Natural killer cell (primary cell): ENCODE results near the gene PARVA. TPM values are rescaled to one million over a fixed set of nuclear protein-coding genes. Genes with fewer than 3 reads are reported as not detected.

Source experiments
- ATAC-seq, 3 donors: fragments of 150-1000 bp in 2 of 3; fragments of 200-7000 bp in 1 of 3; cut with Tn5 transposase; 1 replicate in 1 of 3; 2 replicates in 2 of 3; pipeline ENCODE4 v1.10.0; 2021; ENCODE audit warnings: mild to moderate bottlenecking in 2 of 3, moderate library complexity in 2 of 3
- DNase-seq, 2 donors: peaks; one replicate each; pipeline versions ENCODE4 v3.0.0 to v3.0.0-alpha.2; 2013 to 2021; ENCODE audit warnings: mixed read lengths in 1 of 2
- H3K27ac ChIP-seq: one replicate; pipeline ENCODE4 v1.5.1; 2013; ENCODE audit warnings: mild to moderate bottlenecking, low read length
- H3K27me3 ChIP-seq: one replicate; pipeline ENCODE4 v1.6.1; 2013; ENCODE audit warnings: low read length; ENCODE audit not compliant: control insufficient read depth, insufficient read depth
- H3K36me3 ChIP-seq: one replicate; pipeline ENCODE4 v1.6.1; 2013; ENCODE audit warnings: low read length; ENCODE audit not compliant: control insufficient read depth, insufficient read depth
- H3K4me1 ChIP-seq: one replicate; pipeline ENCODE4 v1.6.1; 2013; ENCODE audit warnings: low read length; ENCODE audit not compliant: control insufficient read depth, insufficient read depth
- H3K4me3 ChIP-seq: one replicate; pipeline ENCODE4 v1.5.1; 2013; ENCODE audit warnings: low read length
- H3K9me3 ChIP-seq: one replicate; pipeline ENCODE4 v1.6.1; 2013; ENCODE audit warnings: low read length; ENCODE audit not compliant: control insufficient read depth, insufficient read depth
- H3K27ac Mint-ChIP-seq, 2 donors: one replicate each; pipeline ENCODE4 v1.8.0; 2022; ENCODE audit warnings: mild to moderate bottlenecking in 2 of 2, mixed read lengths in 2 of 2, moderate library complexity in 1 of 2
- H3K27me3 Mint-ChIP-seq, 2 donors: one replicate each; pipeline ENCODE4 v1.8.0; 2022; ENCODE audit warnings: low read depth in 2 of 2, mixed read lengths in 2 of 2
- H3K36me3 Mint-ChIP-seq: one replicate; pipeline ENCODE4 v1.8.0; 2022; ENCODE audit warnings: mixed read lengths
- H3K4me1 Mint-ChIP-seq, 2 donors: one replicate each; pipeline ENCODE4 v1.8.0; 2022; ENCODE audit warnings: mixed read lengths in 2 of 2
- H3K4me3 Mint-ChIP-seq: one replicate; pipeline ENCODE4 v1.8.0; 2022; ENCODE audit warnings: mild to moderate bottlenecking, moderate library complexity, mixed read lengths
- H3K9me3 Mint-ChIP-seq, 2 donors: one replicate each; pipeline ENCODE4 v1.8.0; 2022; ENCODE audit warnings: mixed read lengths in 2 of 2
- WGBS: methylation state at CpG from one replicate; pipeline ENCODE4 v1.1.7; 2013; ENCODE audit warnings: missing lambda C conversion rate; ENCODE audit not compliant: insufficient coverage; 5-methylcytosine and 5-hydroxymethylcytosine counted together
- intact Hi-C: fragments of 100-400 bp; cut with micrococcal nuclease; formaldehyde crosslinking; loops from one replicate; pipeline ENCODE4 v1.14.2; 2022
- total RNA-seq, 4 donors: library from RNA; stranded (reverse); fragments of 120-200 nt in 1 of 4; gene quantifications; one replicate each; pipeline versions ENCODE4 v1.2.3 to v1.2.4, GENCODE V29; 2013 to 2022
- TF ChIP-seq, protein P1 (sequence below): fragments of 200-600 bp; IDR thresholded peaks from one replicate; pipeline ENCODE4 v1.8.0; 2022; ENCODE audit warnings: antibody characterized with exemption

Gene PARVA
- total RNA-seq, 3 donors from 2014 or later (not counting 1 experiment from before 2014, with no cell fraction given) = 0.07 to 1.0 TPM; not detected in 1

DNA sequence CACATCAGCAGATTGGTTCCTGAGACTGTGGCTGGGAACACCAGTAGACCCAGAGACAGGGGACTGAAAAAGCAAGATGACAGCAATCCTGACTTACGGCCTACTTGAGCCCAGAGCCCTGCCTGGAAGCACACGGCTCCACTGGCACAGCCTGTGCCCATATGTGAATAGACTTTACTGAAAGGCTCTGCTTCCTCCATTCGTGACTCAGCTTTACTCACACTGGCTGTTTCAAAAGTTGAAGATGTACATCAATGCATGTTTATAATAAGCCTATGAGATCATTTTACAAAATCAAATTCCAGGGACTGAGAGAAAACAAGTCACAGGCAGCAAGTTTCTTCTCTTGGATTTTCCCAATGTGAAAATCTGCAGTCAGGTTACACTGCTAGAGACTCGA lies 162.2 kb downstream of the PARVA start:
- 83% methylated on average over 4 of the region's 4 CpGs for WGBS
- H3K36me3 Mint-ChIP-seq = no peaks in the 10 kb centered on the region
- no peak for DNase-seq
- Histone ChIP-seq H3K27me3 (no peaks in the 10 kb centered on the region), H3K27ac (no peak overlapping the region), H3K9me3 (no peaks in the 10 kb centered on the region), H3K4me3 (no peak overlapping the region), H3K4me1 (no peaks in the 10 kb centered on the region), H3K36me3 (no peaks in the 10 kb centered on the region)
- no peaks in the 10 kb centered on the region for H3K4me1 Mint-ChIP-seq
- no peak for ATAC-seq
- peaks cover 20 to 21% of the 10 kb centered on the region in 2 donors for H3K27me3 Mint-ChIP-seq
- no peaks in the 10 kb centered on the region for H3K9me3 Mint-ChIP-seq
- TF ChIP-seq, protein P1, sequence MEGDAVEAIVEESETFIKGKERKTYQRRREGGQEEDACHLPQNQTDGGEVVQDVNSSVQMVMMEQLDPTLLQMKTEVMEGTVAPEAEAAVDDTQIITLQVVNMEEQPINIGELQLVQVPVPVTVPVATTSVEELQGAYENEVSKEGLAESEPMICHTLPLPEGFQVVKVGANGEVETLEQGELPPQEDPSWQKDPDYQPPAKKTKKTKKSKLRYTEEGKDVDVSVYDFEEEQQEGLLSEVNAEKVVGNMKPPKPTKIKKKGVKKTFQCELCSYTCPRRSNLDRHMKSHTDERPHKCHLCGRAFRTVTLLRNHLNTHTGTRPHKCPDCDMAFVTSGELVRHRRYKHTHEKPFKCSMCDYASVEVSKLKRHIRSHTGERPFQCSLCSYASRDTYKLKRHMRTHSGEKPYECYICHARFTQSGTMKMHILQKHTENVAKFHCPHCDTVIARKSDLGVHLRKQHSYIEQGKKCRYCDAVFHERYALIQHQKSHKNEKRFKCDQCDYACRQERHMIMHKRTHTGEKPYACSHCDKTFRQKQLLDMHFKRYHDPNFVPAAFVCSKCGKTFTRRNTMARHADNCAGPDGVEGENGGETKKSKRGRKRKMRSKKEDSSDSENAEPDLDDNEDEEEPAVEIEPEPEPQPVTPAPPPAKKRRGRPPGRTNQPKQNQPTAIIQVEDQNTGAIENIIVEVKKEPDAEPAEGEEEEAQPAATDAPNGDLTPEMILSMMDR = no peak
- no peak overlapping the region for H3K27ac Mint-ChIP-seq
- intact Hi-C loops = no loop called here
- no peak overlapping the region for H3K4me3 Mint-ChIP-seq

DNA sequence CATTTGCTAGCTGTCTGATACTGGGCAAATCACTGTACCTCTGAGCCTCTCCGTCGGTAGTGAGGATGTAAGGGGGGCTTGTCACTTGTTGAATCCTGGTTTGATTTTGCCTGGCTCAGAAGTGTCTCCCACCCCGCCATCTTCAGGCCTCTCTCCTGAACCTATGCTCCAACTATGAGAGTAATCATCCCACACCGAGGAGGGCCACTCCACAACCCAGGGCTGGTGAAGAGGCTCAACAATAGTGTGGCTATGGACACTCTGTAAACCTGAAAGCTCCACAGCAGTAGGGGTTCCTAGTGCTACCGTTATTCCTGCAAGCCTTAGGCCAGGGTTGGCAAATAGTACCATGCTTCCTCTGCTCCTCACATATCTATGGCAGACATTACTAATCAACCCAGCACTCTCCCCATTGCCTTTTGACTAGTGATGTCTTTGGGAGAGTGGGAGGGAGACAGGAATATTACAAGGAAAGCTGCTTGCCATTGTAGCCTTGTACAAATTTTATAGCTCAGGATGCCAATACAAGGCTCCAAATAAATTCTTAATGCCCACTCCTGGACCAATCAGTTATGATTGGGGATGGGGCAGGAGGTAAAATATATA lies 162.8 kb downstream of the PARVA start:
- H3K36me3 Mint-ChIP-seq = no peaks in the 10 kb centered on the region
- H3K27ac Mint-ChIP-seq = no peak overlapping the region
- H3K27ac ChIP-seq = no peak overlapping the region
- intact Hi-C loops = no loop called here
- no peaks in the 10 kb centered on the region for H3K4me1 ChIP-seq
- H3K9me3 Mint-ChIP-seq = no peaks in the 10 kb centered on the region
- H3K27me3 ChIP-seq = no peaks in the 10 kb centered on the region
- 65% methylated on average over 5 of the region's 5 CpGs for WGBS
- H3K4me3 Mint-ChIP-seq = no peak overlapping the region
- DNase-seq (no peak), ATAC-seq (peak in 1 of 3 donors; percentile 14)
- no peaks in the 10 kb centered on the region for H3K9me3 ChIP-seq
- H3K4me1 Mint-ChIP-seq = no peaks in the 10 kb centered on the region
- peaks cover 20 to 21% of the 10 kb centered on the region in 2 donors for H3K27me3 Mint-ChIP-seq
- H3K4me3 ChIP-seq = no peak overlapping the region
- no peaks in the 10 kb centered on the region for H3K36me3 ChIP-seq
- TF ChIP-seq, protein P1 = no peak

DNA sequence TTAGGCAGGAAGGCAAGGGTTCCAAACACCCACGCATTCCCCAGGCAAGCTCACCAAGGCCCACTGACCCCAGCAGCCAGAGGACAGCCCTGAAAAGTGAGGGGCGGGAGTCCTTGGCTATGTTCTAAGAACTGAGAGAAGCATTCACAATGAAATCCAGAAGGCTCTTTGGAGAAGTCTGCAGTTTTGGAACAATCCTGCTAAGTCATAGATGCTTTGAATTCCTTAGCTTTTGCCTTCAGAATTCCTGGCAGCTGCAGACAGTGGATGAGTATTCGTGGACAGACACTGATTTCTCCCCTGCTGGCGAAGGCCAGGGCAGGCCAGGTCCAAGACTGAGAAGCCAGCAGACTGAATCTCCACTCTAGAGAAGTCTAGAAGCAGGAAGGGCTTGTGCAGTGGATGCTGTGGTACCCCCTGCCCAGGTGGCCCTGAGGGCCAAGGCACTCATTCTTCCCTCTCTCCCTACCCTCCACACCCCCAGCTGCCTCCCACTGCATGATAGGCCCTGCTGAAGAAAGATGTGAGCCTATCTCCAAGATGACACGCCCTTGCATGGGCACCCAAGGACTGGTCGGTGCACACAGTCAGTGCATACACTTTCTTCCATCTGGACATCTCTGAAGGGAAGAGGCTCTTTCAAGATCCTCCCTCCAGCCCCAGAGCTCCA lies 163.7 kb downstream of the PARVA start:
- TF ChIP-seq, protein P1 = no peak
- Mint-ChIP-seq H3K27ac (no peak overlapping the region), H3K4me1 (no peaks in the 10 kb centered on the region), H3K4me3 (no peak overlapping the region), H3K9me3 (no peaks in the 10 kb centered on the region), H3K27me3 (peaks cover 20 to 21% of the 10 kb centered on the region in 2 donors), H3K36me3 (no peaks in the 10 kb centered on the region)
- Histone ChIP-seq H3K36me3 (no peaks in the 10 kb centered on the region), H3K9me3 (no peaks in the 10 kb centered on the region), H3K27ac (no peak overlapping the region), H3K4me1 (no peaks in the 10 kb centered on the region), H3K27me3 (no peaks in the 10 kb centered on the region), H3K4me3 (no peak overlapping the region)
- intact Hi-C loops = no loop called here
- no peak for DNase-seq
- no peak for ATAC-seq
- WGBS = 74% methylated on average over 6 of the region's 6 CpGs
